Effector memory CD8-positive, alpha-beta T cell (primary cell): Measurements from ENCODE around the gene ACAT1.
A peak's percentile ranks its signal among the peaks of the same experiment; 100 is the strongest.
"Not testable (repeated sequence)": the region's sequence is repeated elsewhere in the genome, so short reads cannot be mapped to it uniquely, and the experiment has no call there.

ENCODE experiments used
- ATAC-seq: fragments of 150-1000 bp; cut with Tn5 transposase; replicated peaks from 2 replicates; pipeline ENCODE4 v1.10.0; 2021; ENCODE audit warnings: mild to moderate bottlenecking, moderate library complexity
- DNase-seq, 3 experiments: peaks; one replicate each; pipeline ENCODE4 v3.0.0; 2021
- H3K27ac Mint-ChIP-seq, 2 donors: one replicate each; pipeline ENCODE4 v1.8.0; 2022; ENCODE audit warnings: mild to moderate bottlenecking in 2 of 2, mixed read lengths in 2 of 2, moderate library complexity in 2 of 2
- H3K27me3 Mint-ChIP-seq, 2 donors: one replicate each; pipeline ENCODE4 v1.8.0; 2022; ENCODE audit warnings: mixed read lengths in 2 of 2
- H3K36me3 Mint-ChIP-seq: one replicate; pipeline ENCODE4 v1.8.0; 2022; ENCODE audit warnings: mild to moderate bottlenecking, moderate library complexity, mixed read lengths; ENCODE audit not compliant: insufficient read depth
- H3K4me1 Mint-ChIP-seq, 2 donors: one replicate each; pipeline ENCODE4 v1.8.0; 2022; ENCODE audit warnings: low read depth in 2 of 2, mixed read lengths in 2 of 2
- H3K4me3 Mint-ChIP-seq, 2 donors: one replicate each; pipeline ENCODE4 v1.8.0; 2022; ENCODE audit warnings: mild to moderate bottlenecking in 2 of 2, mixed read lengths in 2 of 2, moderate library complexity in 2 of 2
- H3K9me3 Mint-ChIP-seq, 2 donors: one replicate each; pipeline ENCODE4 v1.8.0; 2022; ENCODE audit warnings: mixed read lengths in 2 of 2

Gene ACAT1

GRCh38 chr11:108122166-108122628 is 830 bp downstream of the ACAT1 start:
- Mint-ChIP-seq H3K36me3 (peaks cover 9% of the 10 kb centered on the region), H3K9me3 (no peaks in the 10 kb centered on the region), H3K4me1 (peaks cover 33 to 42% of the 10 kb centered on the region in 2 donors), H3K4me3 (peak overlapping the region; percentile 90 to 94), H3K27me3 (no peaks in the 10 kb centered on the region), H3K27ac (peak overlapping the region; percentile 67 to 92)
- ATAC-seq (no peak), DNase-seq (no peak)

- no peaks in the 10 kb centered on the region for H3K9me3 Mint-ChIP-seq
- DNase-seq (no peak), ATAC-seq (no peak)
- no peaks in the 10 kb centered on the region for H3K27me3 Mint-ChIP-seq
- H3K4me3 Mint-ChIP-seq = peak overlapping the region; percentile 62 to 74
- peaks cover 6% of the 10 kb centered on the region for H3K36me3 Mint-ChIP-seq
- peaks cover 37 to 48% of the 10 kb centered on the region in 2 donors for H3K4me1 Mint-ChIP-seq
- H3K27ac Mint-ChIP-seq = peak overlapping the region; percentile 77 to 89
Measured at GRCh38 chr11:108125096-108125495, 3.7 kb downstream of the ACAT1 start.

- no peak for DNase-seq
- Mint-ChIP-seq H3K27me3 (no peaks in the 10 kb centered on the region), H3K27ac (no peak overlapping the region), H3K9me3 (no peaks in the 10 kb centered on the region), H3K4me3 (no peak overlapping the region), H3K4me1 (peaks cover 23 to 27% of the 10 kb centered on the region in 2 donors), H3K36me3 (peaks cover 12% of the 10 kb centered on the region)
- no peak for ATAC-seq
Measured at GRCh38 chr11:108128772-108129171, 7.4 kb downstream of the ACAT1 start.

- H3K4me3 Mint-ChIP-seq = no peak overlapping the region
- peaks cover 4 to 6% of the 10 kb centered on the region in 2 donors for H3K4me1 Mint-ChIP-seq
- ATAC-seq = no peak
- no peak for DNase-seq
- H3K27me3 Mint-ChIP-seq = no peaks in the 10 kb centered on the region
- H3K27ac Mint-ChIP-seq = peak overlapping the region; percentile 46 to 52
- H3K9me3 Mint-ChIP-seq = no peaks in the 10 kb centered on the region
- peaks cover 31% of the 10 kb centered on the region for H3K36me3 Mint-ChIP-seq
Measured at GRCh38 chr11:108131993-108132392, 10.6 kb downstream of the ACAT1 start.

GRCh38 chr11:108132993-108133538 is 11.7 kb downstream of the ACAT1 start:
- not testable (repeated sequence) for ATAC-seq, DNase-seq, H3K4me3 Mint-ChIP-seq, H3K9me3 Mint-ChIP-seq, H3K4me1 Mint-ChIP-seq, H3K27me3 Mint-ChIP-seq
- Mint-ChIP-seq H3K27ac (peak overlapping the region; percentile 41 to 51), H3K36me3 (peaks cover 31% of the 10 kb centered on the region)

GRCh38 chr11:108135845-108136544 is 14.6 kb downstream of the ACAT1 start:
- H3K27ac Mint-ChIP-seq = peak overlapping the region; percentile 41 to 69

GRCh38 chr11:108137212-108137611 is 15.8 kb downstream of the ACAT1 start:
- no peak for ATAC-seq

More at GRCh38 chr11:108135845-108136544, 14.6 kb downstream of the ACAT1 start:
- DNase-seq (no peak), ATAC-seq (peak; percentile 43)
- no peak overlapping the region for H3K4me3 Mint-ChIP-seq
- H3K4me1 Mint-ChIP-seq = no peaks in the 10 kb centered on the region
- H3K36me3 Mint-ChIP-seq = peaks cover 53% of the 10 kb centered on the region
- no peaks in the 10 kb centered on the region for H3K9me3 Mint-ChIP-seq
- no peaks in the 10 kb centered on the region for H3K27me3 Mint-ChIP-seq

GRCh38 chr11:108142304-108142703 is 20.9 kb downstream of the ACAT1 start:
- DNase-seq (no peak), ATAC-seq (no peak)
- Mint-ChIP-seq H3K27me3 (no peaks in the 10 kb centered on the region), H3K9me3 (no peaks in the 10 kb centered on the region), H3K36me3 (peaks cover 58% of the 10 kb centered on the region), H3K4me1 (peaks cover 0 to 10% of the 10 kb centered on the region in 2 donors), H3K4me3 (no peak overlapping the region), H3K27ac (peak overlapping the region in 1 of 2 donors; percentile 22)

More at GRCh38 chr11:108137212-108137611, 15.8 kb downstream of the ACAT1 start:
- Mint-ChIP-seq H3K36me3 (peaks cover 62% of the 10 kb centered on the region), H3K4me1 (no peaks in the 10 kb centered on the region), H3K4me3 (no peak overlapping the region), H3K9me3 (no peaks in the 10 kb centered on the region), H3K27ac (peak overlapping the region in 1 of 2 donors; percentile 1), H3K27me3 (no peaks in the 10 kb centered on the region)
- DNase-seq = no peak

GRCh38 chr11:108144615-108145014 is 23.2 kb downstream of the ACAT1 start:
- ATAC-seq = no peak

GRCh38 chr11:108147150-108147549 is 25.8 kb downstream of the ACAT1 start:
- H3K9me3 Mint-ChIP-seq = no peaks in the 10 kb centered on the region
- no peak overlapping the region for H3K4me3 Mint-ChIP-seq
- H3K27ac Mint-ChIP-seq = peak overlapping the region; percentile 76 to 81
- DNase-seq (no peak), ATAC-seq (no peak)
- peaks cover 73% of the 10 kb centered on the region for H3K36me3 Mint-ChIP-seq
- H3K27me3 Mint-ChIP-seq = no peaks in the 10 kb centered on the region
- peaks cover 0 to 10% of the 10 kb centered on the region in 2 donors for H3K4me1 Mint-ChIP-seq

More at GRCh38 chr11:108144615-108145014, 23.2 kb downstream of the ACAT1 start:
- H3K4me1 Mint-ChIP-seq = peaks cover 0 to 10% of the 10 kb centered on the region in 2 donors
- H3K27ac Mint-ChIP-seq = peak overlapping the region in 1 of 2 donors; percentile 84
- H3K4me3 Mint-ChIP-seq = no peak overlapping the region
- no peaks in the 10 kb centered on the region for H3K9me3 Mint-ChIP-seq
- no peaks in the 10 kb centered on the region for H3K27me3 Mint-ChIP-seq
- peaks cover 68% of the 10 kb centered on the region for H3K36me3 Mint-ChIP-seq
- no peak for DNase-seq

- Mint-ChIP-seq H3K36me3 (peaks cover 76% of the 10 kb centered on the region), H3K4me3 (no peak overlapping the region), H3K27ac (peak overlapping the region; percentile 21 to 36), H3K27me3 (no peaks in the 10 kb centered on the region), H3K4me1 (peaks cover 0 to 10% of the 10 kb centered on the region in 2 donors), H3K9me3 (no peaks in the 10 kb centered on the region)
- ATAC-seq = no peak
- no peak for DNase-seq
Measured at GRCh38 chr11:108148556-108148955, 27.2 kb downstream of the ACAT1 start.

- Mint-ChIP-seq H3K27me3 (no peaks in the 10 kb centered on the region), H3K36me3 (peaks cover 84% of the 10 kb centered on the region), H3K4me1 (peaks cover 0 to 4% of the 10 kb centered on the region in 2 donors), H3K4me3 (no peak overlapping the region), H3K27ac (peak overlapping the region in 1 of 2 donors; percentile 61), H3K9me3 (no peaks in the 10 kb centered on the region)
- no peak for ATAC-seq
- no peak for DNase-seq
Measured at GRCh38 chr11:108154591-108154990, 33.2 kb downstream of the ACAT1 start.

- H3K27me3 Mint-ChIP-seq = no peaks in the 10 kb centered on the region
- DNase-seq = no peak
- H3K4me3 Mint-ChIP-seq = no peak overlapping the region
- ATAC-seq = peak; percentile 45
- no peaks in the 10 kb centered on the region for H3K4me1 Mint-ChIP-seq
- H3K36me3 Mint-ChIP-seq = peaks cover 54% of the 10 kb centered on the region
- H3K9me3 Mint-ChIP-seq = no peaks in the 10 kb centered on the region
- peak overlapping the region; percentile 11 to 82 for H3K27ac Mint-ChIP-seq
Measured at GRCh38 chr11:108160970-108161566, 39.7 kb downstream of the ACAT1 start.
